Kidney (tissue), 14 donors: ENCODE data around the gene HSPB1. TPM values are rescaled to one million over a fixed set of nuclear protein-coding genes. Genes with fewer than 3 reads are reported as not detected.

Experiments
- DNase-seq, 5 donors: peaks; one replicate each; pipeline ENCODE4 v3.0.0-alpha.2; 2013 to 2020
- FAIRE-seq: peaks from 2 replicates; lab custom pipeline; 2012; peaks lifted over from hg19 to GRCh38; lab: Jason Lieb, UNC
- H3K27ac ChIP-seq, 2 donors: one replicate each; pipeline ENCODE4 v1.7.0; 2013; ENCODE audit warnings: low read depth in 2 of 2, low read length in 2 of 2, inconsistent platforms in 1 of 2
- H3K27me3 ChIP-seq: one replicate; pipeline ENCODE4 v1.7.1; 2013; ENCODE audit warnings: low read length, inconsistent platforms; ENCODE audit not compliant: control insufficient read depth, insufficient read depth
- H3K36me3 ChIP-seq, 3 donors: one replicate each; pipeline versions ENCODE4 v1.7.0 to v1.7.1; 2013; ENCODE audit warnings: low read length in 3 of 3, control low read depth in 1 of 3, inconsistent platforms in 1 of 3; ENCODE audit not compliant: insufficient read depth in 3 of 3, control insufficient read depth in 2 of 3
- H3K4me1 ChIP-seq, 3 donors: one replicate each; pipeline versions ENCODE4 v1.7.0 to v1.7.1; 2013; ENCODE audit warnings: low read length in 3 of 3, inconsistent platforms in 1 of 3, low read depth in 1 of 3; ENCODE audit not compliant: control insufficient read depth in 2 of 3, insufficient read depth in 2 of 3
- H3K4me3 ChIP-seq, 3 donors: one replicate each; pipeline versions ENCODE4 v1.7.0 to v1.8.1; 2013; ENCODE audit warnings: low read length in 3 of 3, control low read depth in 1 of 3, inconsistent platforms in 1 of 3
- H3K9ac ChIP-seq, 3 donors: one replicate each; pipeline versions ENCODE4 v1.7.0 to v1.7.1; 2013; ENCODE audit warnings: low read length in 3 of 3, control low read depth in 1 of 3, inconsistent platforms in 1 of 3
- H3K9me3 ChIP-seq, 3 donors: one replicate each; pipeline versions ENCODE4 v1.7.0 to v1.7.1; 2013; ENCODE audit warnings: low read length in 3 of 3, control low read depth in 1 of 3, inconsistent platforms in 1 of 3; ENCODE audit not compliant: control insufficient read depth in 2 of 3, insufficient read depth in 1 of 3
- intact Hi-C: fragments of 100-400 bp; cut with DNase I; formaldehyde crosslinking; loops from one replicate; pipeline ENCODE4 v1.11.1; 2022
- polyA plus RNA-seq: library from polyadenylated mRNA; stranded (reverse); fragments of 350-450 nt; fragmentation: Illumina TruSeq; extraction: RNeasy Lipid Tissue Mini Kit (QIAGEN cat#74804); gene quantifications from one replicate; pipeline ENCODE4 v1.2.3, GENCODE V29; 2014; ENCODE audit warnings: low read depth, low replicate concordance; ENCODE audit not compliant: insufficient read depth
- total RNA-seq: library from RNA; stranded (reverse); fragmentation: NEBNext Ultra II Directional; extraction: Animal tissue kit (Norgen Biotek cat#: 25700); gene quantifications from one replicate; pipeline ENCODE4 v1.2.1, GENCODE V29; 2021
- TF ChIP-seq, protein P1 (sequence below): IDR thresholded peaks from 3 replicates; pipeline ENCODE4 v1.5.1; 2012; ENCODE audit warnings: mild to moderate bottlenecking, moderate library complexity, borderline replicate concordance; ENCODE audit not compliant: insufficient read depth; ENCODE audit errors: extremely low read depth
- donor health status: control.
- donor health status: control.
- donor health status: control.
- donor health status: control.
- donor health status: control.
- donor health status: DM: yes; HTN: yes; CAD: no.
- donor health status: Normal renal cell carcinoma (clear cell type).

Gene HSPB1
- total and polyA plus RNA-seq, 2 donors from 2014 or later, result 1,012 to 1,561 TPM

DNA sequence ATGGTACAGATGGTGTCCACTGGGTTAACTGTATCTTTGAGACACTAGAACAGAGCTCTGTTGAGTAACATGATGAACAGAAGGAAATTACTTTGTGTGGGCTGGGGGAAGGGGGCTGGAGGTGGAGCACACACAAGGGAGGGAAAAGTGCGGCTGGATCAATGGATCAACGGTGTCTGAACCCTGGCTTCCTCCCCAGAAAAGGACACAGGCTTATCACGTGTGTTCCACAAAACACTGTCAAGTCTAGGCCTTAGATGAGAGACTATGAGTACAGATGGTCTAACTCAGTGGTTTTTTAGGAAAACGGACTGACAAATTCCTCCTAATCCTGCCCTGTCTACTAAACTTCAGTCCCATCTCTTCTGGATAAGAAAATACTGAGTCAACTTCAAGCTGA lies 27.8 kb downstream of the HSPB1 start:
- Histone ChIP-seq H3K27me3 (no peaks in the 10 kb centered on the region), H3K9me3 (no peaks in the 10 kb centered on the region), H3K36me3 (peaks cover 2 to 19% (median 11%) of the 10 kb centered on the region in 3 donors), H3K27ac (no peak overlapping the region), H3K4me1 (peaks cover 3 to 15% (median 15%) of the 10 kb centered on the region in 3 donors), H3K9ac (no peak overlapping the region), H3K4me3 (no peak overlapping the region)
- no peak for DNase-seq
- FAIRE-seq, result no peak
- intact Hi-C loops, result no loop called here
- TF ChIP-seq, protein P1, sequence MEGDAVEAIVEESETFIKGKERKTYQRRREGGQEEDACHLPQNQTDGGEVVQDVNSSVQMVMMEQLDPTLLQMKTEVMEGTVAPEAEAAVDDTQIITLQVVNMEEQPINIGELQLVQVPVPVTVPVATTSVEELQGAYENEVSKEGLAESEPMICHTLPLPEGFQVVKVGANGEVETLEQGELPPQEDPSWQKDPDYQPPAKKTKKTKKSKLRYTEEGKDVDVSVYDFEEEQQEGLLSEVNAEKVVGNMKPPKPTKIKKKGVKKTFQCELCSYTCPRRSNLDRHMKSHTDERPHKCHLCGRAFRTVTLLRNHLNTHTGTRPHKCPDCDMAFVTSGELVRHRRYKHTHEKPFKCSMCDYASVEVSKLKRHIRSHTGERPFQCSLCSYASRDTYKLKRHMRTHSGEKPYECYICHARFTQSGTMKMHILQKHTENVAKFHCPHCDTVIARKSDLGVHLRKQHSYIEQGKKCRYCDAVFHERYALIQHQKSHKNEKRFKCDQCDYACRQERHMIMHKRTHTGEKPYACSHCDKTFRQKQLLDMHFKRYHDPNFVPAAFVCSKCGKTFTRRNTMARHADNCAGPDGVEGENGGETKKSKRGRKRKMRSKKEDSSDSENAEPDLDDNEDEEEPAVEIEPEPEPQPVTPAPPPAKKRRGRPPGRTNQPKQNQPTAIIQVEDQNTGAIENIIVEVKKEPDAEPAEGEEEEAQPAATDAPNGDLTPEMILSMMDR, result no peak

DNA sequence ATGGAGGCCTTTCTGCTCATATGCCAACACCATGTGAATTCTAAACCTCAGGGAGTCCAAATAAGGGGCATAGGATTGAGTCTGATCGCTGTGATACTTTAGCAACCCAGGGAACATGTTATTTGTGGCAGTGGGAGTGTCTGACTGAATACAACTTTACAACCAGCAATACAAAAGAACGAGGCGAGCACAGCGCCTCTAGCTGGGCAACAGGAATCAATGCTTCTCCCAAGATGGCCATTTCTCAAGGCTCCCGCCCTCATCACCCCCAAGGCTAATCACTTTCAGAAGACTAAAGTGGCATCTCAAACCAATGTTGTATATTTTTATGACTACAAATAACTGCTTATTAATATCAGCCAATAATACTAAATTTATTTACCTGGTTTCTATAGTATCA lies 28.2 kb downstream of the HSPB1 start:
- Histone ChIP-seq H3K36me3 (peaks cover 2 to 19% (median 11%) of the 10 kb centered on the region in 3 donors), H3K9ac (no peak overlapping the region), H3K27ac (no peak overlapping the region), H3K27me3 (no peaks in the 10 kb centered on the region), H3K9me3 (no peaks in the 10 kb centered on the region), H3K4me3 (no peak overlapping the region), H3K4me1 (peaks cover 3 to 15% (median 15%) of the 10 kb centered on the region in 3 donors)
- DNase-seq, result no peak
- TF ChIP-seq, protein P1, result no peak
- FAIRE-seq, result no peak
- intact Hi-C loops, result no loop called here

DNA sequence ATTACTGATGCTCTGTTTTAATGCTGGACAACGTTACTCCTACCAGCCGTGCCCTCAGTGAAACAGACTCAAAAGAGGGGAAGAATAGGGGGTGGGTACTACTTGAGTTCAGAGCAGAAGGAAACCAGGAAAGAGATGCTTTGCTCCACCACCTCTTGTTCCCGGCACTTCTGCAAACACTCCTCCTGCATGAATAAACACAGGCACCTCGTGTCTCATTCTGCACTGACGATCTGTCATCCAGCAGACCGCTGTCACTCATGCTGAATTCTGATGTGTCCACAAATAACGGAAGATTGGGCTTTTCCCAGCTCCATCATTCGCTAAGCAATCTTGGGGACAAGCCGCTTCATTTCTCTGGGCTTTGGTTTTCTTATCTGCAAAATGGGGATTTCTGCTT lies 29.6 kb downstream of the HSPB1 start:
- TF ChIP-seq, protein P1, result no peak
- FAIRE-seq (no peak), DNase-seq (no peak)
- Histone ChIP-seq H3K4me1 (peaks cover 3 to 17% (median 15%) of the 10 kb centered on the region in 3 donors), H3K9me3 (no peaks in the 10 kb centered on the region), H3K27me3 (no peaks in the 10 kb centered on the region), H3K36me3 (peaks cover 2 to 19% (median 8%) of the 10 kb centered on the region in 3 donors), H3K27ac (no peak overlapping the region), H3K9ac (no peak overlapping the region), H3K4me3 (no peak overlapping the region)
- intact Hi-C loops, result no loop called here
